Uterus (tissue), 4 donors: ENCODE measurements around the gene KCND2. TPM values are rescaled to one million over a fixed set of nuclear protein-coding genes. Genes with fewer than 3 reads are reported as not detected.

Source experiments
- DNase-seq, 2 donors: peaks; one replicate each; pipeline ENCODE4 v3.0.0-alpha.2; 2019 to 2020
- H3K27ac ChIP-seq, 2 donors: fragments of 200-600 bp; sonication (generic); 1 replicate in 1 of 2; 2 replicates in 1 of 2; pipeline ENCODE4 v1.5.1; 2016 to 2018
- H3K27me3 ChIP-seq, 2 donors: fragments of 200-600 bp; sonication (generic); one replicate each; pipeline ENCODE4 v1.5.1; 2018 to 2019; ENCODE audit warnings: control low read depth in 1 of 2
- H3K36me3 ChIP-seq, 2 donors: fragments of 200-600 bp; sonication (generic); one replicate each; pipeline ENCODE4 v1.5.1; 2019; ENCODE audit warnings: control low read depth in 1 of 2
- H3K4me1 ChIP-seq, 2 donors: fragments of 200-600 bp; sonication (generic); one replicate each; pipeline ENCODE4 v1.5.1; 2018 to 2019; ENCODE audit warnings: control low read depth in 1 of 2
- H3K4me3 ChIP-seq, 2 donors: fragments of 200-600 bp; sonication (generic); 1 replicate in 1 of 2; 2 replicates in 1 of 2; pipeline ENCODE4 v1.5.1; 2018 to 2019; ENCODE audit warnings: mild to moderate bottlenecking in 1 of 2
- H3K9me3 ChIP-seq, 2 donors: fragments of 200-600 bp; sonication (generic); one replicate each; pipeline ENCODE4 v1.5.1; 2019; ENCODE audit warnings: control low read depth in 1 of 2
- CTCF ChIP-seq, 4 experiments: fragments of 200-600 bp in 2 of 4; fragments of 450-650 bp in 2 of 4; sonication (generic) in 2 of 4; IDR thresholded peaks; one replicate each; pipeline ENCODE4 v1.5.1; 2016 to 2019; ENCODE audit warnings: antibody characterized with exemption in 4 of 4, mild to moderate bottlenecking in 2 of 4, moderate library complexity in 1 of 4
- POLR2A ChIP-seq, 2 donors: fragments of 450-650 bp; IDR thresholded peaks; one replicate each; pipeline ENCODE4 v1.6.1; 2016; ENCODE audit warnings: antibody characterized with exemption in 2 of 2, mild to moderate bottlenecking in 1 of 2, moderate library complexity in 1 of 2
- intact Hi-C: fragments of 100-400 bp; cut with DNase I; formaldehyde crosslinking; loops from one replicate; pipeline ENCODE4 v1.15.1; 2023; ENCODE audit warnings: low total_unique reads
- total RNA-seq, 4 donors: library from RNA; depleted of rRNA in 3 of 4; stranded (reverse); fragments of >200 nt in 3 of 4; gene quantifications; one replicate each; pipeline versions ENCODE4 v1.1.0 to v1.2.4, GENCODE V29; 2014 to 2023
- donor health status: DM: yes; HTN: yes; CAD: no.

KCND2 gene
- total RNA-seq, 4 donors from 2014 or later = 0.26 to 6.0 (median 4.5) TPM

GRCh38 chr7:120278773-120279172, 5.8 kb downstream of the KCND2 start:
- no peaks in the 10 kb centered on the region for H3K4me1 ChIP-seq
- no peak for DNase-seq
- intact Hi-C loops = no loop called here
- no peak overlapping the region for H3K27ac ChIP-seq
- H3K36me3 ChIP-seq = no peaks in the 10 kb centered on the region
- TF ChIP-seq CTCF (IDR thresholded peaks at IDR 0.05) (no peak), POLR2A (IDR thresholded peaks at IDR 0.05) (no peak)
- no peak overlapping the region for H3K4me3 ChIP-seq
- H3K9me3 ChIP-seq = no peaks in the 10 kb centered on the region
- no peaks in the 10 kb centered on the region for H3K27me3 ChIP-seq

- no peak for TF ChIP-seq CTCF (IDR thresholded peaks at IDR 0.05)
- no peak for TF ChIP-seq POLR2A (IDR thresholded peaks at IDR 0.05)
- intact Hi-C loops = no loop called here
- Histone ChIP-seq H3K9me3 (no peaks in the 10 kb centered on the region), H3K4me3 (no peak overlapping the region), H3K36me3 (no peaks in the 10 kb centered on the region), H3K4me1 (no peaks in the 10 kb centered on the region), H3K27me3 (no peaks in the 10 kb centered on the region), H3K27ac (no peak overlapping the region)
- no peak for DNase-seq
These were observed 7.8 kb downstream of the KCND2 start for GRCh38 chr7:120280743-120281142.

- no peak for DNase-seq
- H3K36me3 ChIP-seq = no peaks in the 10 kb centered on the region
- TF ChIP-seq CTCF (IDR thresholded peaks at IDR 0.05) (no peak), POLR2A (IDR thresholded peaks at IDR 0.05) (no peak)
- no peak overlapping the region for H3K4me3 ChIP-seq
- H3K4me1 ChIP-seq = no peaks in the 10 kb centered on the region
- H3K27ac ChIP-seq = no peak overlapping the region
- H3K27me3 ChIP-seq = no peaks in the 10 kb centered on the region
- intact Hi-C loops = no loop called here
- H3K9me3 ChIP-seq = no peaks in the 10 kb centered on the region
These were observed 20.1 kb downstream of the KCND2 start for GRCh38 chr7:120293027-120293426.

- no peak for TF ChIP-seq POLR2A (IDR thresholded peaks at IDR 0.05)
- intact Hi-C loops = no loop called here
- H3K27me3 ChIP-seq = no peaks in the 10 kb centered on the region
- no peak overlapping the region for H3K27ac ChIP-seq
- no peak for DNase-seq
- H3K9me3 ChIP-seq = no peaks in the 10 kb centered on the region
- no peaks in the 10 kb centered on the region for H3K36me3 ChIP-seq
- H3K4me1 ChIP-seq = no peaks in the 10 kb centered on the region
- no peak overlapping the region for H3K4me3 ChIP-seq
These were observed 29.2 kb downstream of the KCND2 start for GRCh38 chr7:120302190-120302589.

GRCh38 chr7:120303105-120303504, 30.1 kb downstream of the KCND2 start:
- H3K4me3 ChIP-seq = no peak overlapping the region
- intact Hi-C loops = no loop called here
- TF ChIP-seq POLR2A (IDR thresholded peaks at IDR 0.05) (no peak), CTCF (IDR thresholded peaks at IDR 0.05) (no peak)
- H3K27ac ChIP-seq = no peak overlapping the region
- no peaks in the 10 kb centered on the region for H3K27me3 ChIP-seq
- H3K4me1 ChIP-seq = no peaks in the 10 kb centered on the region
- DNase-seq = no peak
- H3K9me3 ChIP-seq = no peaks in the 10 kb centered on the region
- no peaks in the 10 kb centered on the region for H3K36me3 ChIP-seq

- Histone ChIP-seq H3K9me3 (no peaks in the 10 kb centered on the region), H3K36me3 (no peaks in the 10 kb centered on the region), H3K27me3 (no peaks in the 10 kb centered on the region), H3K27ac (no peak overlapping the region), H3K4me1 (no peaks in the 10 kb centered on the region), H3K4me3 (no peak overlapping the region)
- TF ChIP-seq POLR2A (IDR thresholded peaks at IDR 0.05) (no peak), CTCF (IDR thresholded peaks at IDR 0.05) (no peak)
- DNase-seq = no peak
- intact Hi-C loops = no loop called here
These were observed 31.7 kb downstream of the KCND2 start for GRCh38 chr7:120304674-120305073.
